PFSK-1 (cell line): ENCODE measurements around the gene SLC36A1.

Source experiments
- FOXP2 ChIP-seq: optimal IDR thresholded peaks from 2 replicates; pipeline ENCODE3; 2011; ENCODE audit warnings: borderline replicate concordance, control low read depth, inconsistent platforms; ENCODE audit not compliant: insufficient read depth; ENCODE audit errors: extremely low read length, extremely low read depth
- POLR2AphosphoS5 ChIP-seq: IDR thresholded peaks from 2 replicates; pipeline ENCODE4 v1.6.1; 2012; ENCODE audit warnings: low read depth, mild to moderate bottlenecking, control low read depth, low read length, moderate library complexity
- REST ChIP-seq, 2 experiments: IDR thresholded peaks; 2 replicates each; pipeline versions ENCODE4 v1.6.1 to v1.8.0; 2011 to 2012; ENCODE audit warnings: low read depth in 2 of 2, low read length in 2 of 2, control low read depth in 1 of 2, inconsistent platforms in 1 of 2, mild to moderate bottlenecking in 1 of 2, moderate library complexity in 1 of 2; ENCODE audit not compliant: insufficient read depth in 1 of 2
- SIN3A ChIP-seq: IDR thresholded peaks from 2 replicates; pipeline ENCODE4 v1.6.1; 2012; ENCODE audit warnings: mild to moderate bottlenecking, low read length, moderate library complexity, borderline replicate concordance; ENCODE audit not compliant: insufficient read depth
- TAF1 ChIP-seq: IDR thresholded peaks from 2 replicates; pipeline ENCODE4 v1.6.1; 2012; ENCODE audit warnings: low read length, control low read depth, borderline replicate concordance; ENCODE audit not compliant: insufficient read depth

Gene SLC36A1

GRCh38 chr5:151537044-151537443, 89.6 kb downstream of the SLC36A1 start:
- no peak for TF ChIP-seq POLR2AphosphoS5
- TF ChIP-seq REST (IDR thresholded peaks at IDR 0.05; ENCODE audit: insufficient read depth in 1 of 2, low read depth in 2 of 2, low read length in 2 of 2): no peak
- no peak for TF ChIP-seq SIN3A
- no peak for TF ChIP-seq TAF1
- no peak for TF ChIP-seq FOXP2

GRCh38 chr5:151541571-151541970, 94.2 kb downstream of the SLC36A1 start:
- TF ChIP-seq POLR2AphosphoS5: no peak
- TF ChIP-seq TAF1: no peak
- TF ChIP-seq FOXP2: no peak
- TF ChIP-seq SIN3A: no peak
- no peak for TF ChIP-seq REST (IDR thresholded peaks at IDR 0.05; ENCODE audit: insufficient read depth in 1 of 2, low read depth in 2 of 2, low read length in 2 of 2)
